GM21529 (cell line): ENCODE results near the gene DMKN.

ENCODE experiments used
- ATAC-seq: cut with Tn5 transposase; IDR thresholded peaks from one replicate; pipeline ENCODE4 v1.9.1; 2021; ENCODE audit not compliant: unreplicated experiment

DMKN gene

DNA sequence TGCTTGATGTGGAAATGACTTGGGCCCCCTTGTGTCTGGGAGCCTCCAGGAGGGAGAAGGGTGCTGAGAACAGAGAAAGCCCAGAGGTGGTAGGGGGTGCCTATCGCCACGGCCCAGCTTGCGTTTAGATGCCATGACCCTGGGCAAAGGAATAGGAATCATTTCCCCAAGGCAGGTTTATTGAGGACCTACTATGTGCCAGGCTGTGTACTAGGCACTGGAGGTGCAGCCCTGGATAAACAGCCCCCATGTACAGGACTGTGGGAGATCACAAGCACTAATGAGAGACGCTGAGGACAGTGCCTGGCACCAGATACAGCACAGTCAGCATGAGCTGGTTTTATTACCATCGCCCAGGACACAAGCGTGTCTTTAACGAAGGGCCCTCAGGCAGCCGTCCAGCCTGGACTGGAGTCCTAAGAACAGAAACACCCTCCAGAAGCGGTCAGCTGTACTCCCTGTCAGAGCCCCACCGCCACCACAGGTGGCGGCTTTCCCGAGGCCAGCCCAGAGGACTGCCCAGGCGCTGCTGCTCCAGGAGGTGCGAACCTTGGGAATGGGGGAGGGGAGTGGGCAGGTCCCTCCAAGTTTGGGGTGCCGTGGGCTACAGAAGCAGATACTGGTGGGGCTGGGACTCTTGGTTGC, 36.6 kb upstream of the DMKN start:
- no peak for ATAC-seq

- ATAC-seq: no peak
Observed at GRCh38 chr19:35549174-35549788, 35.8 kb upstream of the DMKN start.

DNA sequence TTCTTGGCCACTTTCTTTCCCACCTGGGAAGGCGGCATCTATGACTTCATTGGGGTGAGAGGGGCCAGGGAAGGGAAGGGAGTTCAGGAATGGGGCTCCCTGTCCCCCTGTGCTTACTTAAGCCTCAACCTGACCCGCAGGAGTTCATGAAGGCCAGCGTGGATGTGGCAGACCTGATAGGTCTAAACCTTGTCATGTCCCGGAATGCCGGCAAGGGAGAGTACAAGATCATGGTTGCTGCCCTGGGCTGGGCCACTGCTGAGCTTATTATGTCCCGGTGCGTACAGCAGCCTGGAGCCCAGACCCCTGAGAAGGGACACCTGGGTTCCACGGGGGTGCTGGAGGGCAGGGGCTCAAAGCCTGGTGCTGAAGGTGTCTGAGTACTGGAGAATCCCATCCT, 33.1 kb upstream of the DMKN start:
- no peak for ATAC-seq

DNA sequence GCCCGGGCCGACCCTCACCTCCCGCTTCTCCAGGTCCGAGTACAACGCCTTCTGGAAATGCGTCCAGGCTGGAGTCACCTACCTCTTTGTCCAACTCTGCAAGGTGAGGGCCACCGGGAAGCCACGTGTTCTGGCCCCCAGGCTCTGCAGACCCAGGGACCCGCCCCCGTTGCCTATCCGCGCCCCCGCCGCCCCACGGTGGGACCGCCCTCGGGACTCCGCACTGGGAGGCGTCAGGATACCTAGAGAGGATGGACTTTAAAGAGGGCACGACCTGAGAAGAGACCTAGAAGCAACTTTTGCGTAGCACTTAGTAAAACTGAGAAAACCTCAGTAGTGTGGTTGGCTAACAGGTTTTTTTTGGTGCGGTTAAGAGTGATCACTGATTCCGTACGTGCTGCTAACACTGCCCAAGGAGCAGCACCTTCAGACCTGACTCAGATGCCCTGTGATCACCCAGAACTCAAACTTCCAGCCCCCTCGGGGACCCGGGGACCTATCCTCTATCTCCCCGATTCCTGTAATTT, 32.5 kb upstream of the DMKN start:
- peak; percentile 46 for ATAC-seq

- peak; percentile 78 for ATAC-seq
Observed at GRCh38 chr19:35545001-35545854, 31.8 kb upstream of the DMKN start, which contains the start of gene TMEM147. Gene TMEM147 (plus strand): TSS chr19:35545626. CDS start chr19:35545740, 114 bp downstream.

DNA sequence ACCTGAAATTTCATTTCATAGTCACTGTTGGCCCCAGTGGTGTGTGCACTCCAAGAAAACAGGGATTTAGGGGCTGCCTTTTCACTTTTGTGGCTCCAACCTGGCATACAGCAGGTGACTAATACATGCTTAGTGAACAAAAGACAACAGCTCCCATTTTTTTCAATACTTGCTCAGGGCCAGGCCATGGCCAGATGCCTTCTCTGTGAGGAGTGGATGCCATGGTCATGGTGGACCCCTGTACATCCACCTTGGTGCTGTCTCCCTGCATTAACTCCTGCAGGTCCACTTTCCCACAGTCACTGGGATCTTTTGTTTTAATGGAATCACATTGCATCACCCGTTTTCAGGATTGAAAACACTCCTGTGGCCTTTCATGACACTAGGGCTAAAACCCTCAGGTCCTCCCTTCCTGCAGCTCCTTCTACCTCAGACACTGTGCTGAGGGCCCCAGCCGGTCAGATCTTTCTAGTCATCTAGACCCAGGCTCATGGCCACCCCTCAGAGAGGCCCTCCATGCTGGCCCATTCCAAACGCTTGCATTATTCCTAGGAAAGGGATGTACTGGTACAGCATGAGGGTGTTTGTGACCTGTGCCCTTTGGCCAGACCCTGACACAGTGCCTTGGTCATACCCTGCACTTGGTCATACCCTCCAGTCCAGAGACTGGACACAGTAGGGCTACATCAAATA, 30.8 kb upstream of the DMKN start:
- no peak for ATAC-seq

GRCh38 chr19:35543280-35544109, 30.0 kb upstream of the DMKN start:
- ATAC-seq: no peak

DNA sequence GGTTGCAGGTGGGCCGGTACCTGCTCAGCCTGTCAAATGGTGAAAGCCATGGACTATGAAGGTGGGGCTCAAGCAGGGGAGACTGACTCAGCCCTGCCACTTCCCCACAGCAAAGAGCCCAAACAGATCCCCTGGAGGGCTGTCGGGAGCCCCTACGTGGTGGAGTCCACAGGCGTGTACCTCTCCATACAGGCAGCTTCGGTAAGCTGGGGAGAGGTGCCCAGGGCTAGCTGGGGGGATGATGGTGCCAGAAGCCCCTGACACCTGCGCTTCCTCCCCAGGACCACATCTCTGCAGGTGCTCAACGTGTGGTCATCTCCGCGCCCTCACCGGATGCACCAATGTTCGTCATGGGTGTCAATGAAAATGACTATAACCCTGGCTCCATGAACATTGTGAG, 28.8 kb upstream of the DMKN start:
- ATAC-seq: no peak

GRCh38 chr19:35540356-35540927, 27.0 kb upstream of the DMKN start:
- ATAC-seq: no peak

- ATAC-seq: no peak
Observed at GRCh38 chr19:35539850-35540249, 26.4 kb upstream of the DMKN start.

- no peak for ATAC-seq
Observed at GRCh38 chr19:35539314-35539713, 25.9 kb upstream of the DMKN start.

GRCh38 chr19:35534803-35535480, 21.5 kb upstream of the DMKN start:
- no peak for ATAC-seq

- no peak for ATAC-seq
Observed at GRCh38 chr19:35533822-35534392, 20.5 kb upstream of the DMKN start.

GRCh38 chr19:35533201-35533821, 19.9 kb upstream of the DMKN start, which contains the start of gene GAPDHS:
Gene GAPDHS (plus strand): TSS chr19:35533456. CDS start chr19:35533528, 72 bp downstream.
- no peak for ATAC-seq

DNA sequence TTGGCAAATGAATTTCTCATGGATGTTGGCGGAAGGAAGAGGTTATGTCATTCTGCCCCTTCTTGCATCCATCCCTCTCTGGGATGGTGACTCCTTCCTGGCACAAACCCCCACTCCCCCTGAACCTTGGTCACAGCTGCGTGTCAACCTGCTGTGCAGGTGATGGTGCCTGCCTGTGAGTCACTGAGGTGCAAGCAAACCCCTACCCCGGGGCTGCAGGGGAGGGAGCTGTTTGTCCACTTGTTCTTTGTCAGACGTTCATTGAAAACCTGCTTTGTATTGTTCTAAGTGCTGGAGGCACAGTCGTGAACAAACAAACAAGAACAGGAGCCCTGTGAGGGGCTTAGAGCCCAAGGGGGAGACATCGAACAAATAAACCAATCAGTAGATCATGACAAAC, 17.8 kb upstream of the DMKN start:
- no peak for ATAC-seq

DNA sequence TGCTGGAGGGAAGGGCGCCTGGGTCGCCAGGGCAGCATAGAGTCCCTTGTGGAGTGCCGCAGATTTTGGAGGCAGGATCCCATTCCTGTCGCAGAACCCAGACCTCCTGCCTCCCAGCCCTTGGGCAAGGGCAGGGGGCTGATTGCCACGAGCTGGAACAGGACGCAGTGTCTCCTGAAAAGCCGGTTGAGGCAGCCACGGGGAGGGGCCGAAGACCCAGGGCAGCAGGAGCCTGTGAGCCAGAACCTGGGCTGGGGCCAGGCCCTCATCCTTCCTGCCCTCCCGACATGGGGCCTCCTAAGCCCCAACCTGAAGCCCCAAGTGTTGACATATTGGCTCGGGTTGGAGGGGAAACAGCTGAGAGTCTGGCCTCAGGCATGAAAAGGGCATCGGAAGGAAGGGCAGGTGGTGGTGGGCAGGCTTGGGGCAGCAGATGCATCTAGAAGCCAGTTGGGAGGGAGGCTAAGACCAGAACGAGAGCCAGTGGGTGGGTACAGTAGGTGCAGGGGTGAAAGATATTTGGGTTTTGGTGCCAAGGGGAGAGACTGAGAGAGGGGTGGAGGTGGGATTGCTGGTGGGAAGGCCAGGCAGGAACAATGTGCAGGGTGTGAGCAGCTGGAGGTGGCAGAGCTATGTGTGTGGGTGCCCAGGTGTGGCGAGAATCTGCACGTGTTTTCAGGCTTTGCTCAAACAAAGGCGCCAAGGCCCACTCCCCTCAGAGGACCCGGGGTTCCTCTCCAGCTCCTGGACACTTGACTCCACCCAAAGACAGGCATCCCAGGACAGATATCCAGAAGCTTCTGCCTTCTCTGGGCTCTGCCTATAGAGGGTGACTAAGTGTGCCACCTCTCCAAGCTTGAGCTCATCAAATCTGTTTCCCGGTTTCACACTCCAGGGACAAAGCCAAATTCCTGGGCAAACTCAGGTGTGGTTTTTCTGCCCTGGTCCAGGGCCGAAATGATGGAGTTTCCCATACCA, 16.1 kb upstream of the DMKN start:
- no peak for ATAC-seq
